ENCODE data around the gene ADAMTS2. TPM values are rescaled to one million over a fixed set of nuclear protein-coding genes. Genes with fewer than 3 reads are reported as not detected.
"Not testable (repeated sequence)": the region's sequence is repeated elsewhere in the genome, so short reads cannot be mapped to it uniquely, and the experiment has no call there.

ADAMTS2 gene
- total and polyA plus RNA-seq, 3 donors from 2014 or later = 10.9 to 19.8 (median 13.6) TPM

DNA sequence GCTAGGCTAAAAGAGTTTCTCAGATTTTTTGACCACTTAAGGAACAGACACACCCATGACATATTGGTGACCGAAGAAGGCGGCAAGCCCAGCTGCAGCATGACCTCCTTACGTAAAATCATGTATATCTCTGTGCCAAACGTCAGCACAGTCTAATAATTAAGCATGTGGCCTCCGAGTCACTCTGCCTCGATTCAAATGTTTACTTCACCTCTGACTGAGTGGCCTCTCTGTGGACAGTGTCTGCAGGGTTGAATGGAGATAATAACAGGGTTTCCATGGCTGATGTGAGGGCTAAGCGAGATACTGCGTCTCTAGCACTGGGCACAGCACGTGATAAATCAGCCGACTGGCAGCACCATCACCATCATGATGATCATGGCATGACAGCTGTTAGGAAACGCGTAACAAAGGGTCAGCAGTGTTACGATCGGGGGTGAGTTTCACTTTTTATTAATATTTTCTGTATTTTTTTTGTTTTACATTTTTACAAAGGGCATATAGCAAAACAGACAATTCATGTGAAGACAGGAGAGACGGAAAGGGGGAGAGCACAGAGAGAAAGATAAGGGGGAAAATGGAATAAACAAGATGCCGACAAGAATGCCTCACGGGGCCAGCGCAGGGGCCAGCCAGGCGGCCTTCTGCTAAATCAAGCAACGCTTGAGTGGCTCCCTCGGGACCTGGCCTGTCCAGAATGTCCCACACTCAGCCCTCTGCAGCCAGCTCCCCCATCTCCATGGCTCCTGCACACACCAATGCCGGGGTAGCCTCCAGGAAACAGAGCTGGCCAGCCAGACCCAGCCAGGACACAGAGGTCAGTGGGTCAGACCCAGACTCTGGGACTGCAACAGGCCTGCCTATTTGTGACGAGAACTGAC lies 60.3 kb downstream of the ADAMTS2 start:
- H3K9me3 ChIP-seq = no peaks in the 10 kb centered on the region
- TF ChIP-seq, protein P1, sequence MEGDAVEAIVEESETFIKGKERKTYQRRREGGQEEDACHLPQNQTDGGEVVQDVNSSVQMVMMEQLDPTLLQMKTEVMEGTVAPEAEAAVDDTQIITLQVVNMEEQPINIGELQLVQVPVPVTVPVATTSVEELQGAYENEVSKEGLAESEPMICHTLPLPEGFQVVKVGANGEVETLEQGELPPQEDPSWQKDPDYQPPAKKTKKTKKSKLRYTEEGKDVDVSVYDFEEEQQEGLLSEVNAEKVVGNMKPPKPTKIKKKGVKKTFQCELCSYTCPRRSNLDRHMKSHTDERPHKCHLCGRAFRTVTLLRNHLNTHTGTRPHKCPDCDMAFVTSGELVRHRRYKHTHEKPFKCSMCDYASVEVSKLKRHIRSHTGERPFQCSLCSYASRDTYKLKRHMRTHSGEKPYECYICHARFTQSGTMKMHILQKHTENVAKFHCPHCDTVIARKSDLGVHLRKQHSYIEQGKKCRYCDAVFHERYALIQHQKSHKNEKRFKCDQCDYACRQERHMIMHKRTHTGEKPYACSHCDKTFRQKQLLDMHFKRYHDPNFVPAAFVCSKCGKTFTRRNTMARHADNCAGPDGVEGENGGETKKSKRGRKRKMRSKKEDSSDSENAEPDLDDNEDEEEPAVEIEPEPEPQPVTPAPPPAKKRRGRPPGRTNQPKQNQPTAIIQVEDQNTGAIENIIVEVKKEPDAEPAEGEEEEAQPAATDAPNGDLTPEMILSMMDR (IDR thresholded peaks at IDR 0.05) = no peak
- TF ChIP-seq POLR2A (IDR thresholded peaks at IDR 0.05) = no peak
- peaks cover 6% of the 10 kb centered on the region for H3K4me1 ChIP-seq
- intact Hi-C loops (cut with DNase I; ENCODE audit: low total_unique reads) = no loop called here
- WGBS, 2 donors = 52% methylated on average over 23 of the region's 23 CpGs
- no peaks in the 10 kb centered on the region for H3K27me3 ChIP-seq
- H3K4me3 ChIP-seq = no peak overlapping the region
- no peak for DNase-seq
- H3K27ac ChIP-seq = no peak overlapping the region
- no peaks in the 10 kb centered on the region for H3K36me3 ChIP-seq (ENCODE audit: low read depth, missing control alignments)

GRCh38 chr5:179283908-179284307 lies 61.4 kb downstream of the ADAMTS2 start:
- H3K36me3 ChIP-seq (ENCODE audit: low read depth, missing control alignments); H3K27me3 ChIP-seq; H3K9me3 ChIP-seq; H3K4me3 ChIP-seq; DNase-seq; H3K4me1 ChIP-seq; intact Hi-C loops (cut with DNase I; ENCODE audit: low total_unique reads); H3K27ac ChIP-seq: not testable (repeated sequence)
- WGBS, 2 donors = 88 to 91% methylated on average over 10 of the region's 10 CpGs

- no peak overlapping the region for H3K4me3 ChIP-seq
- H3K9me3 ChIP-seq = no peaks in the 10 kb centered on the region
- H3K27ac ChIP-seq = no peak overlapping the region
- peaks cover 6% of the 10 kb centered on the region for H3K4me1 ChIP-seq
- no peaks in the 10 kb centered on the region for H3K36me3 ChIP-seq (ENCODE audit: low read depth, missing control alignments)
- WGBS, 2 donors = 87 to 100% methylated on average over 1 of the region's 1 CpG
- no peak for TF ChIP-seq POLR2A (IDR thresholded peaks at IDR 0.05)
- TF ChIP-seq, protein P1 (IDR thresholded peaks at IDR 0.05) = no peak
- no peak for DNase-seq
- intact Hi-C loops (cut with DNase I; ENCODE audit: low total_unique reads) = no loop called here
- H3K27me3 ChIP-seq = no peaks in the 10 kb centered on the region
These were observed 63.6 kb downstream of the ADAMTS2 start for GRCh38 chr5:179281694-179282093.

- no peak for TF ChIP-seq POLR2A (IDR thresholded peaks at IDR 0.05)
- TF ChIP-seq, protein P1 (IDR thresholded peaks at IDR 0.05) = no peak
- WGBS, 2 donors = 94% methylated on average over 8 of the region's 8 CpGs
- Histone ChIP-seq H3K27ac (no peak overlapping the region), H3K4me3 (no peak overlapping the region), H3K4me1 (peaks cover 2% of the 10 kb centered on the region), H3K36me3 (ENCODE audit: low read depth, missing control alignments) (no peaks in the 10 kb centered on the region), H3K9me3 (no peaks in the 10 kb centered on the region), H3K27me3 (no peaks in the 10 kb centered on the region)
- DNase-seq = no peak
- intact Hi-C loops (cut with DNase I; ENCODE audit: low total_unique reads) = no loop called here
These were observed 65.2 kb downstream of the ADAMTS2 start for GRCh38 chr5:179280095-179280490.

DNA sequence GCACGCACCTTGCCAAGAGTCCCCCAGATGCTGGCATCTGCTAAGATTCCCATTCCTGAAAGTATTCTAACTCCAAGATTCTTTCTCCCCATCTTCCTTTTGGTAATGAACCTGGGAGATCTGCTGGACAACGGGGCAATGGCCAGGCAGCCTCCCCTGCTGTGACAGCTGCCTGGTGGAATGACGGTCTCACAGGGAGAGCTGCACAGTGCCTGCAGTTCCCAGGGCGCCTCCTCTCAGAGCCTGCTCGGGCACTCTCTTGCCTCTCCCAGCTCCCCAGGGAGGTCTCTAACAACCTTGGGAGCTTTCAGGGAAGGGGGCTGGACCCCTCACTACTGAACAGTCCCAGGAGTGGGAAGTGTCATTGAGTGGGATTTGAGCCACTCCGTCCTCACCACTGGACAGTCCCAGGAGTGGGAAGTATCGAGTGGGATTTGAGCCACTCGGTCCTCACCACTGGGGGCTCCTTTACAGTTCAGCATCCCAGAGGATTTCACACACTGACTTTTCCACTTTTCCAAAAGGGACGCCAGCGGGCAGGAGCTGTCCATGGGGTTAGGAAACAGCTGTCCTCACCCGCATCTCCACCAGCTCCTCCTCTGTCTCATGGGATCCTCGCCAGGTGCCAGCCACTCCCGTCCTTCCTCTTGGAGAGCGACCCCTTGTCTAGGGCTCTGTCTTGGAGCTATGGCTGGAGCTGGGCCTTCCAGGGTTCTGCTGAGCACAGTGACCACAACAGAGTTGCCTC lies 65.7 kb downstream of the ADAMTS2 start:
- intact Hi-C loops (cut with DNase I; ENCODE audit: low total_unique reads) = no loop called here
- H3K27me3 ChIP-seq = no peaks in the 10 kb centered on the region
- no peak overlapping the region for H3K4me3 ChIP-seq
- no peaks in the 10 kb centered on the region for H3K36me3 ChIP-seq (ENCODE audit: low read depth, missing control alignments)
- no peaks in the 10 kb centered on the region for H3K9me3 ChIP-seq
- no peak overlapping the region for H3K27ac ChIP-seq
- 89 to 91% methylated on average over 10 to 14 of the region's 14 CpGs for WGBS, 2 donors
- no peak for DNase-seq
- peaks cover 4% of the 10 kb centered on the region for H3K4me1 ChIP-seq
- TF ChIP-seq POLR2A (IDR thresholded peaks at IDR 0.05) = no peak
- TF ChIP-seq, protein P1 (IDR thresholded peaks at IDR 0.05) = no peak
